MM.1S (cell line): ENCODE measurements around the gene ACYP2.

Experiments
- EZH2phosphoT487 ChIP-seq: fragments of 300-600 bp; sonication (generic); IDR thresholded peaks from 2 replicates; pipeline ENCODE4 v1.6.1; 2018; ENCODE audit warnings: antibody characterized with exemption, low read length
- TF ChIP-seq, protein P1 (sequence below): fragments of 300-600 bp; sonication (generic); IDR thresholded peaks from 2 replicates; pipeline ENCODE4 v1.5.1; 2016; ENCODE audit warnings: antibody characterized with exemption, low read length, mixed read lengths

- TF ChIP-seq, protein P1, sequence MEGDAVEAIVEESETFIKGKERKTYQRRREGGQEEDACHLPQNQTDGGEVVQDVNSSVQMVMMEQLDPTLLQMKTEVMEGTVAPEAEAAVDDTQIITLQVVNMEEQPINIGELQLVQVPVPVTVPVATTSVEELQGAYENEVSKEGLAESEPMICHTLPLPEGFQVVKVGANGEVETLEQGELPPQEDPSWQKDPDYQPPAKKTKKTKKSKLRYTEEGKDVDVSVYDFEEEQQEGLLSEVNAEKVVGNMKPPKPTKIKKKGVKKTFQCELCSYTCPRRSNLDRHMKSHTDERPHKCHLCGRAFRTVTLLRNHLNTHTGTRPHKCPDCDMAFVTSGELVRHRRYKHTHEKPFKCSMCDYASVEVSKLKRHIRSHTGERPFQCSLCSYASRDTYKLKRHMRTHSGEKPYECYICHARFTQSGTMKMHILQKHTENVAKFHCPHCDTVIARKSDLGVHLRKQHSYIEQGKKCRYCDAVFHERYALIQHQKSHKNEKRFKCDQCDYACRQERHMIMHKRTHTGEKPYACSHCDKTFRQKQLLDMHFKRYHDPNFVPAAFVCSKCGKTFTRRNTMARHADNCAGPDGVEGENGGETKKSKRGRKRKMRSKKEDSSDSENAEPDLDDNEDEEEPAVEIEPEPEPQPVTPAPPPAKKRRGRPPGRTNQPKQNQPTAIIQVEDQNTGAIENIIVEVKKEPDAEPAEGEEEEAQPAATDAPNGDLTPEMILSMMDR, result no peak
- TF ChIP-seq EZH2phosphoT487, result no peak
Measured at GRCh38 chr2:54085069-54085468, 30.3 kb upstream of the ACYP2 start.
